SIG-M5 treated with dmso at 0.1 percent for 504 hours (cell line): ENCODE measurements around the gene PGC.

ENCODE experiments used
- DNase-seq: peaks from one replicate; lab custom pipeline; 2025; ENCODE audit not compliant: unreplicated experiment; lab: John Stamatoyannopoulos, UW

The PGC gene

DNA sequence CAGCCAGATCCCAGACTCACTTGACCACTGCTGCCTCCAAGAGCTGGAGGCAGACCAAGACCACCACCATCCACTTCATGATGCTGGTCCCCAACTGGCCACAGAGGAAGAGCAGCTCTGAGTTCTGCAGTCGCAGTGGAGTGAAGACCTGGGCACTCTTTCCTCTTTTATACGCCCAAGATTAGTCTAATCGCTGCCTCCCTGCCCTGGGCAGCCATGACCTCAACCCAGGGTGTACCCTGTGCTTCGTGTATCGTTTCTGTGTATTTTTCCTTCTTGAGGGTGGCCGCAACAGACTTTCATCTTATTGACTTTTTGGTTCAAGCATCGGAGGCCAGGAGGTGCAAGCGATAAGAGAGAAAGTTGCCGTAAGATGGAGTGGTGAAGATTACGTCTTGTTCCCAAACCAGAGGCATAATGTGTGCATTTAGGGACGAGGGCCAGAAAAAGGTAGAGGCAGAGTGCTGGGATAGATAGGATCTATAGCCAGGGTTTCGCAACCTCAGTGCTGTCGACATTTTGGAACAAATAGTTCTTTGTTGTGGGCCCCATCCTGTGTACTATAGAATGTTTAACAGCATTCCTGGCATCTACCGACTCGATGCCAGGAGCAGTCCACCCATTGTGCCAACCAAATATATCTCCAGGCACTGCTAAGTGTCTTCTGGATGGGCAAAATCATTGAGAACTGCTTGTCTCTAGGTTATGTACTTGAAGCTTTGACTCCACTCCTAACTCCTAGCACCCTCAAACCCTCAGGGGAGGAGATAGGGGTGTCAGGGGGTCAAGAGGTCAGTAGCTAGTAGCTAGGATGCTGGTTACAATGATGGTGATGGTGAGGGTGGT, at the start of gene PGC:
TSS of gene PGC (minus strand) at position 142 of the 846 bp plus-strand sequence. CDS start at position 79, 63 bp downstream.
- DNase-seq = no peak

DNA sequence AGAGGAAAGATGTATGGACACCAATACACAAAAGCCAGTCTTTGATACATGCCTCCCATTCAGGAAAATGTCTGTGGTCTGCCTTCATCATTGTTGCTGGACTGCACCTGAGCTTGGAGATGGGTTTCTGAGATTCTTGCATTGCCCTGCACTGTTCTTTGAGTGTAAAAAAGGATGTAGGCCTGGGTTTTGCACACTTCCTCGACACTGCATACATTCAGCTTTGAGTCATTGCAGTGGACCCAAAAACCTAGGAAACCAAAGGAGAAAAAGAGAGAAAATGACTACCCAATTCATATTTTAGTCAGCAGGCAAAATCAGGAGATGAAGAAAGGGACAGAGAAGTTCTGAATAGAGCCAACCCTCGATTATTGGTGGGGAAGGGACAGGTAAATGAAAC, 49.3 kb upstream of the PGC start:
- DNase-seq = no peak

DNA sequence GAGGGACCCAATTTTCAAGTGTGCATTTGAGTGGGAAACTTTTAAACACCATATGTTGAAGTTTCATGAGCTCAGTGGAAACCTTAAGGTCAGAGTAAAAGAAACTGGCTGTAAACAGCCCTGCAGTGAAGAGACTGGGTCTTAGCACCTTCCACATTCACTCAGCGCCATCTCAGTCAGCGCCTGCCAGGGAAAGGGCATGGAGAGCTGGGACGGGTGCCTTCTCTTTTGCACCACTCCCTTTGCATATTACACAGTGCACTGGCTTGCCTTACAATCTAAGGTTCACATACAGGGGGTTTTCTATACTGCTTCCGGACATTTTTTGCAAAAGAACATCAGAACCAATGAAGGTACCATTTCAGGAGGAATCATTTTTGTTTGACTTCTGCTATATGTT, 44.8 kb upstream of the PGC start:
- no peak for DNase-seq

DNA sequence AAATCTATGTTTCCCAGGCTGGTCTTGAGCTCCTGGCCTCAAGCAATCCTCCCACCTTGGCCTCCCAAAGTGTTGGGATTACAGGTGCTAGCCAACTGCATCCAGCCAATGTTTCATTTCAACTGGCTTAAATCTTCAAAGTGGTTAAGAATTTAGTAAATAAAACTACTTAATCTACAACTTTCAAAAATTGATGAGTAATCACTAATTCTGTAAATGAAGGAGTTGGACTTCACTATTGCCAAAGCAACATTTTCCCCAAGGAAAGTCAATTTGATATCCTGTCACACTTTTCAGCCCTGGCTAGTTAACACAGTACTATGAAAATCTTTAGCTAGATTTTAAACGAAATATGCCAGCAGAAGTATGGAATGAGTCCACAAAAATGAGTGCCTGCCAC, 44.1 kb upstream of the PGC start:
- DNase-seq = no peak

- peak; percentile 56 for DNase-seq
Observed at GRCh38 chr6:41790045-41790444, 42.8 kb upstream of the PGC start.

DNA sequence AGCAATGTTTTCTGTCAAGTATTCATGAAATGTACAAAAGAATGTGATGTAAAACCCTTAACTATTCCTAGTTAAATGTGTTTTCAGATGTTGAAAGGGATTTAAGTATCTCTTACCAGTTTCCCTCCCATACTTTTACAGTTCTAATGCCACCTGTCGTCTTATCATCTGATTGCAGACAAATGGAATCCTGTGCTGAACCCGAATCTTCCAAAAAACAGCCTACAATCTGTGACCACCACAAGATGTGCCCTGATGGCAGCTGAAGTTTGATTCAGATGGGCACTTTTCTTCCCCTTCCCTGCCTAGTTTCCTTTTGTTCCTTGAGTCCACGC, 42.2 kb upstream of the PGC start:
- DNase-seq = no peak

DNA sequence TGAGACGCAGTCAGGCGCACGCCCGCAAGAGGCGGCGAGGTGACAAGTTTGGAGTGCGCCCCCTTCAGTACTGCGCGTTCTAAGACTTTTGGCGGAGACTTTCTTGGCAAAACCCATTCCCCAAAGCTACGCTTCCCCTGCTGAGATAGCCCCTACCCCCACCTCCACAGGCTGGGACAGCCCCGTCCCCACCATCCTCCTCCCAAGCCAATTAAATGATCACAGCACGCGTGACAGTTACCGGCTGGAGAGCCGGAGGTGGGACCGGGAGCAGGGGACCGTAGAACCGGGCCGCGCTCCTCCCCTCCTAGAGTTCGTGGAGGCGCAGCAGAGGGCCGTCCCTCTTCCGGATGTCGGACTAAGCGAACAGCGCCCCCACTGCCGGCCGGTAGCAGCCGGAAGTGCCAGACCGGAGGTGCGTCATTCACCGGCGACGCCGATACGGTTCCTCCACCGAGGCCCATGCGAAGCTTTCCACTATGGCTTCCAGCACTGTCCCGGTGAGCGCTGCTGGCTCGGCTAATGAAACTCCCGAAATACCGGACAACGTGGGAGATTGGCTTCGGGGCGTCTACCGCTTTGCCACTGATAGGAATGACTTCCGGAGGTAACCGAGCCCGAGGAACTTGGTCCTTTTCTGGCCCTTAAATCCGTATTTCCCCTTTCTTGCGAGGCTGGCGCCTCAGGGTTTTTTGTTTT, 40.2 kb upstream of the PGC start, which contains the start of gene TOMM6:
TSS of gene TOMM6 (plus strand) at position 476 of the 699 bp plus-strand sequence. CDS start at position 480, 4 bp downstream.
- DNase-seq = peak; percentile 90

GRCh38 chr6:41786451-41787218, 39.4 kb upstream of the PGC start:
- DNase-seq = peak; percentile 70

- DNase-seq = no peak
Observed at GRCh38 chr6:41785689-41786450, 38.7 kb upstream of the PGC start.

- DNase-seq = no peak
Observed at GRCh38 chr6:41785254-41785653, 38.1 kb upstream of the PGC start.

- DNase-seq = peak; percentile 82
Observed at GRCh38 chr6:41784581-41785171, 37.5 kb upstream of the PGC start.

- DNase-seq = no peak
Observed at GRCh38 chr6:41783106-41783780, 36.0 kb upstream of the PGC start.

- no peak for DNase-seq
Observed at GRCh38 chr6:41781366-41781730, 34.2 kb upstream of the PGC start.

DNA sequence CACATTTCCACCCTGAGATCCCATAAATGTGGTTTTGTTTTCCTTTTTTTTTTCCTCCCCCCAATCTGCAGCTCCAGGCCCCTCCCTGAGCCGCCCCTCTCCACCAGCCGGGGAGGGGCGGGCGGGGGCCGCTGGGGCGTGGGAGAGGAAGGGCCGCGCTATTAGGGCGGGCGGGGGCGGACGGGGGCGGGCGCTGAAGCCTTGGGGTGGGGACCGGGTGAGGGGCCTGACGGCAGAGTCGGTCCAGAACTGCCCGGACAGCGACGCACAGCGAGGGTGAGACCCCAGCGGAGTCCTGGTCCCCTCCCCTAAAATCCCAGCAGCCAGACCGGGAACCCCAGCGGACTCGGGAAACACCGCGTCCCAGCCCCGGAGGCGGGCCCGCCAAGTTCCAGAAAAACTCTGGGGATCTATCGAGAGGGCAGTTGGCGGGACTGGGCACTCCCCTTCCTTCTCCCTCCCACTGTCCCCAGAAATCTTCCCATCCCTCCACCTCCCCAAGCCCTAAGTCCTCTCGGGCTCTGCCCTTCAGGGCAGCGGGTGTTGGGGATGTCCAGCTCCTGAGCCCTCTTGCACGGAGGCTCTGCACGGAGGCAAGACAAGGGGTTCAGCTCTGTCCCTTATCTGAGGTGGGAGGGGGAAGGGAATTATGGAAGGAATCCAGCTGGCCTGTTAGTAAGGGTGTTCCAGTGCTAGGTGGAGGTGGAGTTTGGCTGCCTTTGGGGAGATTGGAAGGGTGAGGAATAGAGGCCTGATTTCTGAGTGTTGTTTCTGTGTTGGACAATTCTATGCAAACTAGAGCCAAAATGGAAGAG, 33.6 kb upstream of the PGC start, which contains the start of gene PRICKLE4:
TSS of gene PRICKLE4 (plus strand) at position 232 of the 815 bp plus-strand sequence. CDS start 2,692 bp downstream, outside the sequence.
- DNase-seq = no peak

GRCh38 chr6:41779788-41780550, 32.8 kb upstream of the PGC start, which contains the start of gene FRS3:
Gene FRS3 (minus strand): TSS chr6:41779900. CDS start chr6:41776987, 2,913 bp downstream.
- peak; percentile 82 for DNase-seq

GRCh38 chr6:41779336-41779735, 32.1 kb upstream of the PGC start:
- DNase-seq = no peak

GRCh38 chr6:41778895-41779294, 31.7 kb upstream of the PGC start:
- no peak for DNase-seq
